ENCODE measurements around the gene LY6G5C.

- TF ChIP-seq EZH2 (IDR thresholded peaks at IDR 0.05; ENCODE audit: insufficient read depth, low read length) (no peak), CTCF (IDR thresholded peaks at IDR 0.05; ENCODE audit: insufficient read depth, low read depth, low read length) (no peak)
These were observed 49.2 kb upstream of the LY6G5C start for GRCh38 chr6:31729979-31730630.
